Ramos (cell line): ENCODE measurements around the gene ST3GAL5.
"Not testable (repeated sequence)": the region's sequence is repeated elsewhere in the genome, so short reads cannot be mapped to it uniquely, and the experiment has no call there.

ENCODE experiments used
- in situ Hi-C: fragments of 300-500 bp; cut with MboI; formaldehyde crosslinking; loops from one replicate; pipeline ENCODE4 v1.14.3; 2022; ENCODE audit warnings: low sequenced_read_pairs; ENCODE audit not compliant: unreplicated experiment

ST3GAL5 gene

GRCh38 chr2:85888684-85889626 lies at the start of gene ST3GAL5:
TSS of gene ST3GAL5 (minus strand) at chr2:85888990. CDS start at chr2:85888905, 85 bp downstream.
- in situ Hi-C loops, result no loop called here

- in situ Hi-C loops, result no loop called here
Observed at GRCh38 chr2:85938456-85938855, 49.7 kb upstream of the ST3GAL5 start.

- in situ Hi-C loops, result no loop called here
Observed at GRCh38 chr2:85937069-85937439, 48.3 kb upstream of the ST3GAL5 start.

GRCh38 chr2:85936421-85937068 lies 47.8 kb upstream of the ST3GAL5 start:
- in situ Hi-C loops, result no loop called here

GRCh38 chr2:85935746-85936208 lies 47.0 kb upstream of the ST3GAL5 start:
- in situ Hi-C loops, result no loop called here

GRCh38 chr2:85935170-85935745 lies 46.5 kb upstream of the ST3GAL5 start:
- in situ Hi-C loops, result no loop called here

GRCh38 chr2:85933753-85934594 lies 45.2 kb upstream of the ST3GAL5 start:
- in situ Hi-C loops, result no loop called here

- in situ Hi-C loops, result not testable (repeated sequence)
Observed at GRCh38 chr2:85931151-85931550, 42.4 kb upstream of the ST3GAL5 start.

- in situ Hi-C loops, result no loop called here
Observed at GRCh38 chr2:85930129-85931124, 41.6 kb upstream of the ST3GAL5 start.

GRCh38 chr2:85929096-85930050 lies 40.6 kb upstream of the ST3GAL5 start:
- in situ Hi-C loops, result no loop called here

- in situ Hi-C loops, result no loop called here
Observed at GRCh38 chr2:85926931-85927661, 38.3 kb upstream of the ST3GAL5 start.

- in situ Hi-C loops, result no loop called here
Observed at GRCh38 chr2:85926526-85926925, 37.7 kb upstream of the ST3GAL5 start.

- in situ Hi-C loops, result no loop called here
Observed at GRCh38 chr2:85925216-85925671, 36.5 kb upstream of the ST3GAL5 start.

- in situ Hi-C loops, result no loop called here
Observed at GRCh38 chr2:85924522-85924921, 35.7 kb upstream of the ST3GAL5 start.

- in situ Hi-C loops, result no loop called here
Observed at GRCh38 chr2:85922199-85922598, 33.4 kb upstream of the ST3GAL5 start.

GRCh38 chr2:85921659-85922058 lies 32.9 kb upstream of the ST3GAL5 start:
- in situ Hi-C loops, result no loop called here
